HUES6 (cell line): ENCODE measurements around the gene UBE2L3.

ENCODE experiments used
- H3K27ac ChIP-seq: 2 replicates; pipeline ENCODE4 v1.7.0; 2013; ENCODE audit warnings: low read depth, mild to moderate bottlenecking, low read length, inconsistent platforms
- H3K27me3 ChIP-seq: 2 replicates; pipeline ENCODE4 v1.6.1; 2013; ENCODE audit warnings: low read length; ENCODE audit not compliant: control insufficient read depth, insufficient read depth
- H3K36me3 ChIP-seq: 2 replicates; pipeline ENCODE4 v1.6.1; 2013; ENCODE audit warnings: low read length; ENCODE audit not compliant: control insufficient read depth, insufficient read depth
- H3K4me1 ChIP-seq: 2 replicates; pipeline ENCODE4 v1.6.1; 2013; ENCODE audit warnings: low read length; ENCODE audit not compliant: control insufficient read depth, insufficient read depth
- H3K4me3 ChIP-seq: 2 replicates; pipeline ENCODE4 v1.5.1; 2013; ENCODE audit warnings: low read depth, low read length
- H3K9ac ChIP-seq: one replicate; pipeline ENCODE4 v1.6.1; 2013; ENCODE audit warnings: mild to moderate bottlenecking, low read length
- H3K9me3 ChIP-seq: 2 replicates; pipeline ENCODE4 v1.6.1; 2013; ENCODE audit warnings: low read depth, low read length; ENCODE audit not compliant: control insufficient read depth, insufficient read depth

UBE2L3 gene

DNA sequence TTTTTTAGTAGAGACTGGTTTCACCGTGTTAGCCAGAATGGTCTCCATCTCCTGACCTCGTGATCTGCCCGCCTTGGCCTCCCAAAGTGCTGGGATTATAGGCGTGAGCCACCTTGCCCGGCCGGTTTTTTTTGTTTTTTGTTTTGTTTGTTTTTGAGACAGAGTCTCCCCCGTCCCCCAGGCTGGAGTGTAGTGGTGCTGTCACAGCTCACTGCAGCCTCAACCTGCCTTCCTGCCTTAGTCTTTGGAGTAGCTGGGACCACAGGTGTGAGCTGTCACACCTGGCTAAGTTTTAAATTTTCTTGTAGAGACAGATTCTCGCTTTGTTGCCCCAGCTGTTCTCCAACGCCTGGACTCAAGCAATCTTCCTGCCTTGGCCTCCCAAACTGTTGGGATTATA is 101.5 kb downstream of the UBE2L3 start:
- no peaks in the 10 kb centered on the region for H3K9me3 ChIP-seq
- H3K9ac ChIP-seq, result no peak overlapping the region
- H3K36me3 ChIP-seq, result peaks cover 41% of the 10 kb centered on the region
- no peaks in the 10 kb centered on the region for H3K27me3 ChIP-seq
- H3K27ac ChIP-seq, result no peak overlapping the region
- H3K4me3 ChIP-seq, result no peak overlapping the region
- H3K4me1 ChIP-seq, result no peaks in the 10 kb centered on the region

- H3K27me3 ChIP-seq, result no peaks in the 10 kb centered on the region
- no peak overlapping the region for H3K9ac ChIP-seq
- 0 out of 2 replicates have a peak, but pooled peaks cover 6% of the 10 kb centered on the region for H3K9me3 ChIP-seq
- H3K27ac ChIP-seq, result no peak overlapping the region
- H3K4me1 ChIP-seq, result no peaks in the 10 kb centered on the region
- H3K36me3 ChIP-seq, result peaks cover 60% of the 10 kb centered on the region
- H3K4me3 ChIP-seq, result no peak overlapping the region
Observed at GRCh38 chr22:21672107-21672629, 104.7 kb downstream of the UBE2L3 start.
